K562 (cell line): ENCODE data around the gene LIPM.

ENCODE experiments used
- CHD2 ChIP-seq: IDR thresholded peaks from 2 replicates; pipeline ENCODE4 v1.6.1; 2011; ENCODE audit warnings: low read depth, low read length
- MED1 ChIP-seq: sonication (generic); formaldehyde crosslinking; IDR thresholded peaks from 2 replicates; pipeline ENCODE4 v1.8.1; 2023; ENCODE audit warnings: missing genetic modification reagents, borderline replicate concordance
- POLR2A ChIP-seq: fragments of 450-650 bp; conservative IDR thresholded peaks from 2 replicates; pipeline ENCODE4 v1.6.1; 2016
- SMARCB1 ChIP-seq: IDR thresholded peaks from 2 replicates; pipeline ENCODE4 v1.6.1; 2011; ENCODE audit warnings: improper control_type of control experiment, low read depth; ENCODE audit not compliant: insufficient read length
- TF ChIP-seq, protein P1 (sequence below), 3 experiments: IDR thresholded peaks in 2 of 3; conservative IDR thresholded peaks in 1 of 3; 2 replicates each; pipeline ENCODE4 v1.5.1; 2011 to 2012; ENCODE audit warnings: low read length in 3 of 3, mild to moderate bottlenecking in 3 of 3, control low read depth in 2 of 3, improper control_type of control experiment in 1 of 3, inconsistent platforms in 1 of 3, low read depth in 1 of 3, mixed read lengths in 1 of 3, moderate library complexity in 1 of 3; ENCODE audit not compliant: insufficient read depth in 2 of 3
- TF ChIP-seq, protein P2 (sequence below): sonication (generic); formaldehyde crosslinking; IDR thresholded peaks from 2 replicates; pipeline ENCODE4 v1.8.1; 2023; ENCODE audit warnings: missing genetic modification reagents, mild to moderate bottlenecking, borderline replicate concordance
- TF ChIP-seq, protein P3 (sequence below), 2 experiments: fragments of 450-650 bp; formaldehyde crosslinking in 1 of 2; IDR thresholded peaks; 2 replicates each; pipeline versions ENCODE4 v1.4.0 to v1.6.1; 2014 to 2020; ENCODE audit warnings: mild to moderate bottlenecking in 2 of 2, borderline replicate concordance in 1 of 2, low read depth in 1 of 2

DNA sequence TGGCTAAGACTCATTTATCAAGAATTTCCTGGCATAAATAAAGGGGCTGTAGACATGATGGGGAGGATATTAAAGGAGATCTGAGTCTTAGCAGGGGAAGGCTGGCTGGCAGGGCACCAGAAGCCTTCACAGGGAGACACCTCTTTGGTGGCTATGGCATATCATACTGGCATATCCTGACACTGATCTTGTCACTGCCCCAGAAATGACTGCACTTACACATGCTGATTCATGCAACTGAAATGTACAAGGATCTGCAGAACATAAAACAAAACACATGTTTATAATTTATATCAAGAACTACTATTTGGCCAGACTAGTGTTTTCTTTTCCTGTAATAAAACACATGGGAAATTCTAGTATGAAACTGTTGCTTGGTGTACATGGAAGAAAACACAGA lies 48.2 kb upstream of the LIPM start:
- TF ChIP-seq CHD2 (no peak), POLR2A (no peak), SMARCB1 (no peak), MED1 (CRISPR knock-in tag) (no peak)
- TF ChIP-seq, protein P1, sequence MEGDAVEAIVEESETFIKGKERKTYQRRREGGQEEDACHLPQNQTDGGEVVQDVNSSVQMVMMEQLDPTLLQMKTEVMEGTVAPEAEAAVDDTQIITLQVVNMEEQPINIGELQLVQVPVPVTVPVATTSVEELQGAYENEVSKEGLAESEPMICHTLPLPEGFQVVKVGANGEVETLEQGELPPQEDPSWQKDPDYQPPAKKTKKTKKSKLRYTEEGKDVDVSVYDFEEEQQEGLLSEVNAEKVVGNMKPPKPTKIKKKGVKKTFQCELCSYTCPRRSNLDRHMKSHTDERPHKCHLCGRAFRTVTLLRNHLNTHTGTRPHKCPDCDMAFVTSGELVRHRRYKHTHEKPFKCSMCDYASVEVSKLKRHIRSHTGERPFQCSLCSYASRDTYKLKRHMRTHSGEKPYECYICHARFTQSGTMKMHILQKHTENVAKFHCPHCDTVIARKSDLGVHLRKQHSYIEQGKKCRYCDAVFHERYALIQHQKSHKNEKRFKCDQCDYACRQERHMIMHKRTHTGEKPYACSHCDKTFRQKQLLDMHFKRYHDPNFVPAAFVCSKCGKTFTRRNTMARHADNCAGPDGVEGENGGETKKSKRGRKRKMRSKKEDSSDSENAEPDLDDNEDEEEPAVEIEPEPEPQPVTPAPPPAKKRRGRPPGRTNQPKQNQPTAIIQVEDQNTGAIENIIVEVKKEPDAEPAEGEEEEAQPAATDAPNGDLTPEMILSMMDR (IDR thresholded peaks at IDR 0.05 in 2 of 3, conservative IDR thresholded peaks at IDR 0.05 in 1 of 3; ENCODE audit: insufficient read depth in 2 of 3, low read depth in 1 of 3, low read length in 3 of 3), result no peak
- TF ChIP-seq, protein P2, sequence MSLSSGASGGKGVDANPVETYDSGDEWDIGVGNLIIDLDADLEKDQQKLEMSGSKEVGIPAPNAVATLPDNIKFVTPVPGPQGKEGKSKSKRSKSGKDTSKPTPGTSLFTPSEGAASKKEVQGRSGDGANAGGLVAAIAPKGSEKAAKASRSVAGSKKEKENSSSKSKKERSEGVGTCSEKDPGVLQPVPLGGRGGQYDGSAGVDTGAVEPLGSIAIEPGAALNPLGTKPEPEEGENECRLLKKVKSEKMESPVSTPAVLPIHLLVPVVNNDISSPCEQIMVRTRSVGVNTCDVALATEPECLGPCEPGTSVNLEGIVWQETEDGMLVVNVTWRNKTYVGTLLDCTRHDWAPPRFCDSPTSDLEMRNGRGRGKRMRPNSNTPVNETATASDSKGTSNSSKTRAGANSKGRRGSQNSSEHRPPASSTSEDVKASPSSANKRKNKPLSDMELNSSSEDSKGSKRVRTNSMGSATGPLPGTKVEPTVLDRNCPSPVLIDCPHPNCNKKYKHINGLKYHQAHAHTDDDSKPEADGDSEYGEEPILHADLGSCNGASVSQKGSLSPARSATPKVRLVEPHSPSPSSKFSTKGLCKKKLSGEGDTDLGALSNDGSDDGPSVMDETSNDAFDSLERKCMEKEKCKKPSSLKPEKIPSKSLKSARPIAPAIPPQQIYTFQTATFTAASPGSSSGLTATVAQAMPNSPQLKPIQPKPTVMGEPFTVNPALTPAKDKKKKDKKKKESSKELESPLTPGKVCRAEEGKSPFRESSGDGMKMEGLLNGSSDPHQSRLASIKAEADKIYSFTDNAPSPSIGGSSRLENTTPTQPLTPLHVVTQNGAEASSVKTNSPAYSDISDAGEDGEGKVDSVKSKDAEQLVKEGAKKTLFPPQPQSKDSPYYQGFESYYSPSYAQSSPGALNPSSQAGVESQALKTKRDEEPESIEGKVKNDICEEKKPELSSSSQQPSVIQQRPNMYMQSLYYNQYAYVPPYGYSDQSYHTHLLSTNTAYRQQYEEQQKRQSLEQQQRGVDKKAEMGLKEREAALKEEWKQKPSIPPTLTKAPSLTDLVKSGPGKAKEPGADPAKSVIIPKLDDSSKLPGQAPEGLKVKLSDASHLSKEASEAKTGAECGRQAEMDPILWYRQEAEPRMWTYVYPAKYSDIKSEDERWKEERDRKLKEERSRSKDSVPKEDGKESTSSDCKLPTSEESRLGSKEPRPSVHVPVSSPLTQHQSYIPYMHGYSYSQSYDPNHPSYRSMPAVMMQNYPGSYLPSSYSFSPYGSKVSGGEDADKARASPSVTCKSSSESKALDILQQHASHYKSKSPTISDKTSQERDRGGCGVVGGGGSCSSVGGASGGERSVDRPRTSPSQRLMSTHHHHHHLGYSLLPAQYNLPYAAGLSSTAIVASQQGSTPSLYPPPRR (CRISPR knock-in tag), result no peak
- TF ChIP-seq, protein P3, sequence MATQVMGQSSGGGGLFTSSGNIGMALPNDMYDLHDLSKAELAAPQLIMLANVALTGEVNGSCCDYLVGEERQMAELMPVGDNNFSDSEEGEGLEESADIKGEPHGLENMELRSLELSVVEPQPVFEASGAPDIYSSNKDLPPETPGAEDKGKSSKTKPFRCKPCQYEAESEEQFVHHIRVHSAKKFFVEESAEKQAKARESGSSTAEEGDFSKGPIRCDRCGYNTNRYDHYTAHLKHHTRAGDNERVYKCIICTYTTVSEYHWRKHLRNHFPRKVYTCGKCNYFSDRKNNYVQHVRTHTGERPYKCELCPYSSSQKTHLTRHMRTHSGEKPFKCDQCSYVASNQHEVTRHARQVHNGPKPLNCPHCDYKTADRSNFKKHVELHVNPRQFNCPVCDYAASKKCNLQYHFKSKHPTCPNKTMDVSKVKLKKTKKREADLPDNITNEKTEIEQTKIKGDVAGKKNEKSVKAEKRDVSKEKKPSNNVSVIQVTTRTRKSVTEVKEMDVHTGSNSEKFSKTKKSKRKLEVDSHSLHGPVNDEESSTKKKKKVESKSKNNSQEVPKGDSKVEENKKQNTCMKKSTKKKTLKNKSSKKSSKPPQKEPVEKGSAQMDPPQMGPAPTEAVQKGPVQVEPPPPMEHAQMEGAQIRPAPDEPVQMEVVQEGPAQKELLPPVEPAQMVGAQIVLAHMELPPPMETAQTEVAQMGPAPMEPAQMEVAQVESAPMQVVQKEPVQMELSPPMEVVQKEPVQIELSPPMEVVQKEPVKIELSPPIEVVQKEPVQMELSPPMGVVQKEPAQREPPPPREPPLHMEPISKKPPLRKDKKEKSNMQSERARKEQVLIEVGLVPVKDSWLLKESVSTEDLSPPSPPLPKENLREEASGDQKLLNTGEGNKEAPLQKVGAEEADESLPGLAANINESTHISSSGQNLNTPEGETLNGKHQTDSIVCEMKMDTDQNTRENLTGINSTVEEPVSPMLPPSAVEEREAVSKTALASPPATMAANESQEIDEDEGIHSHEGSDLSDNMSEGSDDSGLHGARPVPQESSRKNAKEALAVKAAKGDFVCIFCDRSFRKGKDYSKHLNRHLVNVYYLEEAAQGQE (IDR thresholded peaks at IDR 0.05; ENCODE audit: borderline replicate concordance), result no peak
- TF ChIP-seq, protein P3 (CRISPR knock-in tag; IDR thresholded peaks at IDR 0.05; ENCODE audit: low read depth), result no peak
